BLaER1 (cell line): Measurements from ENCODE around the gene HCAR3.
A peak's percentile ranks its signal among the peaks of the same experiment; 100 is the strongest.
"Not testable (repeated sequence)": the region's sequence is repeated elsewhere in the genome, so short reads cannot be mapped to it uniquely, and the experiment has no call there.

Experiments
- H3K27ac ChIP-seq: shearing (Covaris generic); formaldehyde crosslinking; 2 replicates; pipeline ENCODE4 v1.8.1; 2022
- H3K27me3 ChIP-seq: shearing (Covaris generic); formaldehyde crosslinking; 2 replicates; pipeline ENCODE4 v1.8.1; 2022
- H3K36me3 ChIP-seq: shearing (Covaris generic); formaldehyde crosslinking; 2 replicates; pipeline ENCODE4 v1.8.1; 2022
- H3K4me1 ChIP-seq: shearing (Covaris generic); formaldehyde crosslinking; 2 replicates; pipeline ENCODE4 v1.8.1; 2022
- H3K4me2 ChIP-seq: shearing (Covaris generic); formaldehyde crosslinking; 2 replicates; pipeline ENCODE4 v1.8.1; 2022
- H3K4me3 ChIP-seq: shearing (Covaris generic); formaldehyde crosslinking; 2 replicates; pipeline ENCODE4 v1.8.1; 2022
- H3K9ac ChIP-seq: shearing (Covaris generic); formaldehyde crosslinking; 2 replicates; pipeline ENCODE4 v1.8.1; 2022
- H3K9me3 ChIP-seq: shearing (Covaris generic); formaldehyde crosslinking; 2 replicates; pipeline ENCODE4 v1.8.1; 2022
- H4K20me1 ChIP-seq: shearing (Covaris generic); formaldehyde crosslinking; 2 replicates; pipeline ENCODE4 v1.8.1; 2022
- Cebpa-rat ChIP-seq: shearing (Covaris generic); IDR thresholded peaks from 2 replicates; pipeline ENCODE4 v1.8.1; 2022

Gene HCAR3

DNA sequence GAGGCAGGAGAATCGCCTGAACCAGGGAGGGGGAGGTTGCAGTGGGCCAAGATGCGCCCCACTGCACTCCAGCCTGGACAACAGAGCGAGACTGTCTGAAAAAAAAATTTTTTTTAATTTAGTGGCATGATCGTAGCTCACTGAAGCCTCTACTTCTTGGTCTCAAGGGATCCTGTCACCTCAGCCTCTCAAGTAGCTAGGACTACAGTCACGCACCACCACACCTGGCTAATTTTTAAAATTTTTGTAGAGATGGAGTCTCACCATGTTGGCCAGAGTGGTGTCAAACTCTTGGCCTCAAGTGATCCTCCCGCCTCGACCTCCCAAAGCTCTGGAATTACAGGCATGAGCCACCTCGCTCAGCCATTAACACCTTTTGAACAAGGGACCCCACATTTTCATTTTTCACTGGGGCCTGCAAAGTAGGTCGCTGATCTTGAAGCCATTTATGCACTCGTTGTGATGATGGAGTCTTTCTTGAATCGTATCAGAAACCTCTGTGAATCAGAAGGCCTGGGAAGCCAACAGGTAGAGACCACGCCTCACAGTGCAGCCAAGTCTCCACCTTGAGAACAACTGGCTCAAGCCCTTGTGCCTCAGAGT, 8.1 kb upstream of the HCAR3 start:
- Histone ChIP-seq H4K20me1 (no peaks in the 10 kb centered on the region), H3K9ac (no peak overlapping the region), H3K4me3 (no peak overlapping the region), H3K9me3 (no peaks in the 10 kb centered on the region), H3K4me1 (peaks cover 42% of the 10 kb centered on the region), H3K4me2 (peak overlapping the region; percentile 73), H3K36me3 (no peaks in the 10 kb centered on the region), H3K27ac (peak overlapping the region; percentile 19; the same call in 1 of the 2 replicates), H3K27me3 (no peaks in the 10 kb centered on the region)
- no peak for TF ChIP-seq Cebpa-rat

DNA sequence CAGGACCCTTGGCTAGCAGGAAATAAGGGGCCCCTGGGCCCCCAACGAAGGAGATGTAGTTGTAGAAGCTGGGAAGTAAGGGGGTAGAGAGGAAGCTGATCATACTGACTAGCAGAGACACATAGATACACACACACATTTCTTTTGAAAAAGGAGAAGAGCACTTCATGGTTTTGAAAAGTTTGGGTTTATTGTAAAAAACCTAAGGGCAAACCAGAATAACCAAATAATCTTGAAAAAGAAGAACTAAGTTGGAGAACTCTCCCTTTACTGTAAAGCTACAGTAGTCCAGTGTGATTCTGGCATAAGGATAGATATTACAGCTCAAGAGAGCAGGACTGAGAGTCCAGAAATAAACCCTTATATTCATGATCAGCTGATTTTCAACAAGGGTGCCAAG, 5.8 kb upstream of the HCAR3 start:
- Histone ChIP-seq H3K4me1 (peaks cover 42% of the 10 kb centered on the region), H3K4me2 (no peak overlapping the region), H3K27ac (no peak overlapping the region), H3K4me3 (no peak overlapping the region), H3K9ac (no peak overlapping the region), H3K36me3 (no peaks in the 10 kb centered on the region), H4K20me1 (no peaks in the 10 kb centered on the region), H3K9me3 (no peaks in the 10 kb centered on the region), H3K27me3 (no peaks in the 10 kb centered on the region)
- no peak for TF ChIP-seq Cebpa-rat

DNA sequence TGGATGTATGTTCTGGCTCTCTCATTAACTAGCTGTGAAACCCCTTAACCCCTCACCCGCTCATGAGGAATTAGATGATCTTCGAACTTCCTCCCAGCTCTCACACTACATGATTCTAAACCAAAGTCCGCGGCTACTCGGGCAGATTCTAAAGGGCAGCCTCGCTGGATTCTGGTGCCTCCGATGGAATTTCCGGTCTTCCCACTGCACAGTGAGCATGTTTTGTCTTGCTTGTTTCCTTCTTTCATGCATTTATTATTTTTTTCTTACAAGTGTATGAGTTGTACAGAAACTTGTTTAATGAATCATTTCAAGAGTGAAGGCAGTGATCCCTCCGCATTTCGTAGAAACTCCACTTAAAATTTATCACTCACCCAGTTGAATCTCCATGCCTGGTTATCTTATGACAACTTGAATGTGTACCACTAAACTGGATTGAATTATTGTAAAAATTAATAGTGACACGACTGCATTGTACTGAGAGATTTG, 4.5 kb upstream of the HCAR3 start:
- H3K27ac ChIP-seq = no peak overlapping the region
- no peaks in the 10 kb centered on the region for H3K36me3 ChIP-seq
- H3K4me1 ChIP-seq = peaks cover 37% of the 10 kb centered on the region

DNA sequence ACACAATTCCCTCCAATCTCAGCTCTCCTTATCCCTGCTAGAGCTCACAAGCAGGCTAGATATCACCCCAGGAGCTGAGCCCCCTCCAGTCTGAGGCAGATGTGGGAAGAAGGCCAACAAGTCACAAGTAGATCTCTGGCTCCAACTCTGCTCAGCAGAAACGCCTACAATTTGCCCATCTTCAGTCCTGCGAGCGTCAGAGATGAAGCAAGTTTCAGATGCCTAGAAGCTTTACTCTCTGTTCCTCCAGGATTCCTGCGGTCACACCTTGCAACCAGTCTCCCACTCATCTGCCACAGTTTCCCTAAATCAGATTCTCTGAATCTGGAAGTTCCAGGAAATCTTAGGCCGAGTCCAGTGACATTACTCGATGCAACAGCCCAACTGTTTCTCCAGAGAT, 1.4 kb downstream of the HCAR3 start:
- not testable (repeated sequence) for H3K4me2 ChIP-seq, H3K9me3 ChIP-seq, H3K4me1 ChIP-seq, H3K4me3 ChIP-seq, H3K27ac ChIP-seq, H3K27me3 ChIP-seq, H3K36me3 ChIP-seq, H4K20me1 ChIP-seq, H3K9ac ChIP-seq

More for the DNA sequence above, 4.5 kb upstream of the HCAR3 start:
- TF ChIP-seq Cebpa-rat = no peak
- H3K9me3 ChIP-seq = no peaks in the 10 kb centered on the region
- H3K4me3 ChIP-seq = no peak overlapping the region
- no peaks in the 10 kb centered on the region for H4K20me1 ChIP-seq
- H3K4me2 ChIP-seq = no peak overlapping the region
- H3K27me3 ChIP-seq = no peaks in the 10 kb centered on the region
- no peak overlapping the region for H3K9ac ChIP-seq

DNA sequence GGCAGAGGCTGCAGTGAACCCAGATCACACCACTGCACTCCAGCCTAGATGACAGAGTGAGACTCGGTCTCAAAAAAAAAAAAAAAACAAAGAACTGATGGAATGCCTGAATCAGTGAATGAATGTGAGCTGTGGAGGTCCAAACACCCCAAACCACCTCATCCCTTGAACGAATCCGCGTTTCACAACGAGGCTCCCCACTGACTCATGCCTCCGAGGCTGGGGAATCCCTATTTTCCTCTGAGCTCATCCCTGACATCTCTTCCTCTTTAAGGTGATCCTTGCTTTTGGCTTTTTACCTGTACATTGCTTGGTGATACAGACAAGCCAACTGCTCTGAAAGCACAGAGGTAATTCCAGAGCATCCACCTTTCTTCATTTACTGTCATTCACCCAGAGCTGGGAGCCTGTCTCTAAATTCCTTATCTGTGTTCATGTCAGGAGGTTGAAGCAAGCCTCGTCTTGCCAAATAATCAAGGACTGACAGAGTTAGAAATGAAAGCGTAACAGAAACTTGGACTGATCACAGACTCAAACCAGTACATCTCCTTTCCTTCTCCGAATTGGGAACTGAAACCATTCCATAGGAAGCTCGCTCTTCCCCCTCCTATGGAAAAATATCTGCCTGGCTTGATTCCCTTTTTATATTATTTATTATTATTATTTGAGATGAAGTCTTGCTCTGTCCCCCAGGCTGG, 3.0 kb downstream of the HCAR3 start:
- not testable (repeated sequence) for H3K4me3 ChIP-seq, H3K4me1 ChIP-seq, H3K4me2 ChIP-seq, H3K9me3 ChIP-seq, H3K27me3 ChIP-seq, H3K27ac ChIP-seq, H4K20me1 ChIP-seq, H3K36me3 ChIP-seq, H3K9ac ChIP-seq

DNA sequence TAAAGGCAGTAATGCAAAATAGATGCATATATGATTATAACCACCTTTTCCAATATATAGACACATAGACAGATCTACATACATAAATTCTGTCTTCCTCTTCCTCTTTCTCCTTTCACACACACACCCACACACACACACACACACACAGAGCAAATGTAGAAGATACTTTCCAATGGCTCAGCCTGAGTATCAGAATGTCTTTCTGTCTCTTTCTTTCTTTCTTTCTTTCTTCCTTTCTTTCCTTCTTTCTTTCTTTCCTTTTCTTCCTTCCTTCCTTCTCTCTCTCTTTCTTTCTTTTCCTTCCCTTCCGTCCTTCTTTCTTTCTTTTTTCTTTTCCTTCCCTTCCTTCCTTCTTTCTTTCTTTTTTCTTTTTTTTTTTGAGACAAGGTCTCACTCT, 5.3 kb downstream of the HCAR3 start:
- not testable (repeated sequence) for H4K20me1 ChIP-seq, H3K4me1 ChIP-seq, H3K27me3 ChIP-seq, H3K4me2 ChIP-seq, H3K9ac ChIP-seq, H3K27ac ChIP-seq, H3K9me3 ChIP-seq, H3K36me3 ChIP-seq, H3K4me3 ChIP-seq

DNA sequence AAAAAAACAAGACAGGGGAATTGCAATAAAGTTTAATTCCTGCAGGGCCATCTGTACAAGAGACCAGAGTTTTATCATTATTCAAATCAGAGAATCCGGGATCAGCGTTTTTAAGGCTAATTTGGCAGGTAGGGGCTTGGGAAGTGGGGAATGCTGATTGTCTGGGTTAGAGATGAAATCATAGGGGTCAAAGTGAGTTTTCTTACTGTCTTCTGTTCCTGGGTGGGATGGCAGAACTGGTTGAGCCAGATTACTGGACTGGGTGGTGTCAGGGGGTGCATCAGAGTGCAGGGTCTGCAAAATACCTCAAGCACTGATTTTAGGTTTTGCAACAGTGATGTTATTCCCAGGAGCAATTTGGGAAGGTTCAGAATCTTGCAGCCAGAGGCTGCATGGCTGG, 6.3 kb downstream of the HCAR3 start:
- H3K27ac ChIP-seq, H3K4me2 ChIP-seq, H3K36me3 ChIP-seq, H3K4me1 ChIP-seq, H3K9ac ChIP-seq, H3K4me3 ChIP-seq, H3K9me3 ChIP-seq, H4K20me1 ChIP-seq, H3K27me3 ChIP-seq: not testable (repeated sequence)

DNA sequence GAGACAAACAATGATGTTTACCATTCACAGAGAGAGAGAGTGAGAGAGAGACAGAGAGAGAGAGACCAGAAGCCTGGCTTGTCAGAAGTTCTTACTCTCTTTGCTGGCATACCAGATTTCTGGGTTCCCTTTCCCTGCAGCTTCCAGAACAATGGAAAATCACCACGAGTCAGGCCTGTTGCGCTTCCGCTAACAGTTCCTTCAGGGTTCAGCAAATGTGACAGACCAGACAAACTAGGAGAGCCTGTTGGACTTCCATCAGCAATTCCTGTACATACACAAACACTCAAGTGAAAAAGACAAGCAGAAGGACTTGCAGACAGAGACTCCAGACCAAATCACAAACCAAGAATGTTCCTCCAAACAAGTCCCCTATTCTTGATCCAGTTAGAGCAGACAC, 7.3 kb downstream of the HCAR3 start:
- not testable (repeated sequence) for H3K27me3 ChIP-seq, H3K4me1 ChIP-seq, H3K36me3 ChIP-seq, H3K9ac ChIP-seq, H3K9me3 ChIP-seq, H3K4me3 ChIP-seq, H3K27ac ChIP-seq, H4K20me1 ChIP-seq, H3K4me2 ChIP-seq

DNA sequence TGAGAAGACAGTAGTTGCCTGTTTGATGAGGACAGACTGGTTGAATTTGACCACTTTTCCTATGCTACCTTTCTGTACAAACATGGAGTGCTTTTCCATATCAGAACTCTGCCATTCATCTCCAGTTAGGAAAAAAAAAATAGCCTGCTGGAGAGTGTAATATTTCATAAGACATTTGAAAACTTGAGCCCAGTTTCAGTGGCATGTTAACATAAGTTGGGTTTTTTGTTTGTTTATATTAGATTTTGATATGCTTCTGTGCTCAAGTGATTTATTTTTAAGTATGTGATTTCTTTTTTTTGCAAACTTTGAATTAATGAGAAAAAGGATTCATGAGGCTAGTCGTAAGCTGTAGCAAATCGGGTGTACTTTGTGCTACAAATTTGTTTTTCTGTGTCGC, 12.8 kb downstream of the HCAR3 start:
- H3K4me2 ChIP-seq, H3K27ac ChIP-seq, H3K27me3 ChIP-seq, H3K36me3 ChIP-seq, H3K4me1 ChIP-seq, H3K4me3 ChIP-seq, H3K9ac ChIP-seq, H4K20me1 ChIP-seq, H3K9me3 ChIP-seq: not testable (repeated sequence)

DNA sequence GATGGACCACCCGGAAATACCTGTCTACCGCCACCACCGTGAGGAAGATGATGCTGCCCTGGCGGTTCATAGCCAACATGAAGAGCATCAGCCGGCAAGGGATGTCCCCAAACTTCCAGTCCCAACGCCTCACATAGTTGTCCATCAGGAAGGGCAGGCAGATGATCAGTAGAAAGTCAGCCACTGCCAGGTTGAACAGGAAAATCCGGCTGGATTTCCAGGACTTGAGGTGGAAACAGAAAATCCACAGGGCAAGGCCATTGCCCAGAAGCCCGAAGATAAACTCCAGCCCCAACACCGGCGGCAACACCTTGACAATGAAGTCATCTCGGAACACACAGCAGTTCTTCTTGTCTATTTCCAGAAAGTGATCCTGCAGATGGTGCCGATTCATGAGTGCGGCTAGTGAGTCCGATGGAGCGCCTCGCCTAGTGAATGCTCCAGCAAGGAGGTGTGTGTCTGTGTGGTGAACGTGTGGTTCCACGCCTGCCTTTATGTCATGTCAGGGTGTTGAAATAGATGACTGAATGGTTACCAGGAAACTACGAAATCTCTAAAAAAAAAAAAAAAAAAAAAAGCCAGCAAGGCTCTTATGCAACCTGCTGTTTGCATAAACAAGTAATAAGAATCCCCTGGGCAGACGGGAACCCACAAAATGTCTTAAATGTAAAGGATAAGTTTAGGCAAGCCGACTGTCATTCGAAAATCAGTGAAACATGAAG, 13.6 kb downstream of the HCAR3 start, which contains the start of gene HCAR2:
Gene HCAR2, minus strand, starts transcription at position 468 of the 722 bp plus-strand sequence. Its CDS starts 74 bp downstream, at position 394.
- H3K27ac ChIP-seq, H3K9ac ChIP-seq, H3K36me3 ChIP-seq, H3K4me3 ChIP-seq, H4K20me1 ChIP-seq, H3K27me3 ChIP-seq, H3K9me3 ChIP-seq, H3K4me2 ChIP-seq, H3K4me1 ChIP-seq: not testable (repeated sequence)

DNA sequence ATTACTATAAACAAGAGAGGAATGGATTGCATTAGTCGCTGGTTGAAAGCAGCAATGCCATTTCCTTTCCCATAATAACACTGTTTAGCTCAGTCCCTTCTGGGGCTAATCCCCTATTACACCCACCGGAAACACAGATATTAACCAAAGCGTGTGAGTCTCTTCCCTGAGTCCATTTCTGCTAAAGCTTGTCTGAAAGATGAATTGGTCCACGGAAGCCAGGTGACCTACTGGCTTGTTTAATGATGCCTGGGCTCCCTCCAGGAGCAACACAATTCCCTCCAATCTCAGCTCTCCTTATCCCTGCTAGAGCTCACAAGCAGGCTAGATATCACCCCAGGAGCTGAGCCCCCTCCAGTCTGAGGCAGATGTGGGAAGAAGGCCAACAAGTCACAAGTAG, 15.1 kb downstream of the HCAR3 start:
- H3K4me1 ChIP-seq, H3K4me2 ChIP-seq, H3K9me3 ChIP-seq, H3K27ac ChIP-seq, H3K4me3 ChIP-seq, H3K27me3 ChIP-seq, H3K9ac ChIP-seq, H4K20me1 ChIP-seq, H3K36me3 ChIP-seq: not testable (repeated sequence)

DNA sequence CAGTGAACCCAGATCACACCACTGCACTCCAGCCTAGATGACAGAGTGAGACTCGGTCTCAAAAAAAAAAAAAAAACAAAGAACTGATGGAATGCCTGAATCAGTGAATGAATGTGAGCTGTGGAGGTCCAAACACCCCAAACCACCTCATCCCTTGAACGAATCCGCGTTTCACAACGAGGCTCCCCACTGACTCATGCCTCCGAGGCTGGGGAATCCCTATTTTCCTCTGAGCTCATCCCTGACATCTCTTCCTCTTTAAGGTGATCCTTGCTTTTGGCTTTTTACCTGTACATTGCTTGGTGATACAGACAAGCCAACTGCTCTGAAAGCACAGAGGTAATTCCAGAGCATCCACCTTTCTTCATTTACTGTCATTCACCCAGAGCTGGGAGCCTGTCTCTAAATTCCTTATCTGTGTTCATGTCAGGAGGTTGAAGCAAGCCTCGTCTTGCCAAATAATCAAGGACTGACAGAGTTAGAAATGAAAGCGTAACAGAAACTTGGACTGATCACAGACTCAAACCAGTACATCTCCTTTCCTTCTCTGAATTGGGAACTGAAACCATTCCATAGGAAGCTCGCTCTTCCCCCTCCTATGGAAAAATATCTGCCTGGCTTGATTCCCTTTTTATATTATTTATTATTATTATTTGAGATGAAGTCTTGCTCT, 16.4 kb downstream of the HCAR3 start:
- not testable (repeated sequence) for H3K4me1 ChIP-seq, H3K4me3 ChIP-seq, H3K9me3 ChIP-seq, H3K36me3 ChIP-seq, H4K20me1 ChIP-seq, H3K27ac ChIP-seq, H3K27me3 ChIP-seq, H3K4me2 ChIP-seq, H3K9ac ChIP-seq

DNA sequence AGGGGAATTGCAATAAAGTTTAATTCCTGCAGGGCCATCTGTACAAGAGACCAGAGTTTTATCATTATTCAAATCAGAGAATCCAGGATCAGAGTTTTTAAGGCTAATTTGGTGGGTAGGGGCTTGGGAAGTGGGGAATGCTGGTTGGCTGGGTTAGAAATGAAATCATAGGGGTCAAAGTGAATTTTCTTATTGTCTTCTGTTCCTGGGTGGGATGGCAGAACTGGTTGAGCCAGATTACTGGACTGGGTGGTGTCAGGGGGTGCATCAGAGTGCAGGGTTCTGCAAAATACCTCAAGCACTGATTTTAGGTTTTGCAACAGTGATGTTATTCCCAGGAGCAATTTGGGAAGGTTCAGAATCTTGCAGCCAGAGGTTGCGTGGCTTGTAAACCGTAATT, 19.7 kb downstream of the HCAR3 start:
- H4K20me1 ChIP-seq, H3K4me3 ChIP-seq, H3K27me3 ChIP-seq, H3K4me1 ChIP-seq, H3K9ac ChIP-seq, H3K36me3 ChIP-seq, H3K4me2 ChIP-seq, H3K9me3 ChIP-seq, H3K27ac ChIP-seq: not testable (repeated sequence)
